H9 (cell line): ENCODE measurements around the gene THAP11. TPM values are rescaled to one million over a fixed set of nuclear protein-coding genes. Genes with fewer than 3 reads are reported as not detected.

Experiments used
- DNase-seq: peaks from one replicate; pipeline ENCODE4 v3.0.0-alpha.2; 2017
- H2AFZ ChIP-seq: one replicate; pipeline ENCODE4 v1.6.1; 2013; ENCODE audit warnings: mild to moderate bottlenecking, low read length, control low read depth, moderate library complexity
- H2AK5ac ChIP-seq: 2 replicates; pipeline ENCODE4 v1.6.1; 2013; ENCODE audit warnings: low read length, control low read depth, mixed read lengths; ENCODE audit not compliant: insufficient read length
- H2BK120ac ChIP-seq: one replicate; pipeline ENCODE4 v1.6.1; 2013; ENCODE audit warnings: low read depth, mild to moderate bottlenecking, low read length, control low read depth, inconsistent platforms; ENCODE audit not compliant: poor library complexity, severe bottlenecking
- H2BK12ac ChIP-seq: 2 replicates; pipeline ENCODE4 v1.6.1; 2013; ENCODE audit warnings: low read length, control low read depth, mixed read lengths, low read depth; ENCODE audit not compliant: insufficient read length
- H2BK15ac ChIP-seq: 2 replicates; pipeline ENCODE4 v1.6.1; 2013; ENCODE audit warnings: low read depth, low read length, control low read depth
- H2BK20ac ChIP-seq: one replicate; pipeline ENCODE4 v1.6.1; 2013; ENCODE audit warnings: low read depth, mild to moderate bottlenecking, low read length, control low read depth, inconsistent platforms; ENCODE audit not compliant: poor library complexity, severe bottlenecking
- H2BK5ac ChIP-seq: 2 replicates; pipeline ENCODE4 v1.6.1; 2013; ENCODE audit warnings: low read length, control low read depth, mixed read lengths; ENCODE audit not compliant: insufficient read length
- H3K14ac ChIP-seq: 2 replicates; pipeline ENCODE4 v1.6.1; 2013; ENCODE audit warnings: low read length, control low read depth; ENCODE audit not compliant: insufficient read depth
- H3K18ac ChIP-seq: 2 replicates; pipeline ENCODE4 v1.6.1; 2013; ENCODE audit warnings: low read depth, mild to moderate bottlenecking, mixed read lengths, low read length, control low read depth; ENCODE audit not compliant: insufficient read length
- H3K23ac ChIP-seq: 2 replicates; pipeline ENCODE4 v1.6.1; 2013; ENCODE audit warnings: low read length, control low read depth, mixed read lengths, low read depth; ENCODE audit not compliant: insufficient read length
- H3K23me2 ChIP-seq: 2 replicates; pipeline ENCODE4 v1.6.1; 2013; ENCODE audit warnings: low read depth, mild to moderate bottlenecking, mixed read lengths, low read length, control low read depth; ENCODE audit not compliant: insufficient read length, poor library complexity, severe bottlenecking
- H3K27ac ChIP-seq: 2 replicates; pipeline ENCODE4 v1.5.1; 2013; ENCODE audit warnings: low read length, control low read depth, mixed read lengths, low read depth; ENCODE audit not compliant: insufficient read length
- H3K27me3 ChIP-seq: 2 replicates; pipeline ENCODE4 v1.6.1; 2013; ENCODE audit warnings: low read length, control low read depth, inconsistent platforms; ENCODE audit not compliant: insufficient read depth
- H3K4ac ChIP-seq: 2 replicates; pipeline ENCODE4 v1.6.1; 2013; ENCODE audit warnings: low read depth, mild to moderate bottlenecking, control low read depth, inconsistent platforms, low read length, moderate library complexity
- H3K4me1 ChIP-seq: 2 replicates; pipeline ENCODE4 v1.6.1; 2013; ENCODE audit warnings: low read length, control low read depth, inconsistent platforms; ENCODE audit not compliant: insufficient read depth
- H3K4me2 ChIP-seq: 2 replicates; pipeline ENCODE4 v1.6.1; 2013; ENCODE audit warnings: low read length, control low read depth, mixed read lengths; ENCODE audit not compliant: insufficient read length, insufficient read depth
- H3K56ac ChIP-seq: 2 replicates; pipeline ENCODE4 v1.6.1; 2013; ENCODE audit warnings: low read depth, mild to moderate bottlenecking, mixed read lengths, low read length, control low read depth; ENCODE audit not compliant: insufficient read length
- H3K79me1 ChIP-seq: 2 replicates; pipeline ENCODE4 v1.6.1; 2013; ENCODE audit warnings: low read depth, mild to moderate bottlenecking, moderate library complexity, low read length, control low read depth, inconsistent platforms; ENCODE audit not compliant: insufficient read depth, poor library complexity, severe bottlenecking
- H3K79me2 ChIP-seq: 2 replicates; pipeline ENCODE4 v1.6.1; 2013; ENCODE audit warnings: low read length, control low read depth, inconsistent platforms; ENCODE audit not compliant: insufficient read depth
- H3K9ac ChIP-seq: 2 replicates; pipeline ENCODE4 v1.6.1; 2013; ENCODE audit warnings: low read length, control low read depth, mixed read lengths; ENCODE audit not compliant: insufficient read length; ENCODE audit errors: extremely low read depth
- H3K9me3 ChIP-seq: one replicate; pipeline ENCODE4 v1.6.1; 2013; ENCODE audit warnings: low read depth, low read length, inconsistent platforms; ENCODE audit not compliant: control insufficient read depth
- H3T11ph ChIP-seq: one replicate; pipeline ENCODE4 v1.6.1; 2013; ENCODE audit warnings: mild to moderate bottlenecking, low read length, control low read depth, inconsistent platforms
- H4K20me1 ChIP-seq: one replicate; pipeline ENCODE4 v1.6.1; 2013; ENCODE audit not compliant: control insufficient read depth, insufficient read length, insufficient read depth
- H4K5ac ChIP-seq: 2 replicates; pipeline ENCODE4 v1.6.1; 2013; ENCODE audit warnings: low read depth, mild to moderate bottlenecking, mixed read lengths, low read length, control low read depth; ENCODE audit not compliant: insufficient read length
- H4K8ac ChIP-seq: replicated peaks from 2 replicates; pipeline ENCODE4 v1.6.1; 2013; ENCODE audit warnings: low read length, control low read depth, mixed read lengths, low read depth; ENCODE audit not compliant: insufficient read length
- H4K91ac ChIP-seq: 2 replicates; pipeline ENCODE4 v1.6.1; 2013; ENCODE audit warnings: low read depth, mild to moderate bottlenecking, moderate library complexity, mixed read lengths, low read length, control low read depth; ENCODE audit not compliant: insufficient read length
- H3K27ac Mint-ChIP-seq, 3 experiments: 2 replicates in 2 of 3; 3 replicates in 1 of 3; pipeline ENCODE4 v1.8.0; 2020 to 2021; ENCODE audit warnings: mixed read lengths in 3 of 3, mild to moderate bottlenecking in 1 of 3, moderate library complexity in 1 of 3
- H3K27me3 Mint-ChIP-seq: 2 replicates; pipeline ENCODE4 v1.8.0; 2021; ENCODE audit warnings: low read depth, mild to moderate bottlenecking, moderate library complexity, mixed read lengths
- H3K36me3 Mint-ChIP-seq, 3 experiments: 2 replicates in 2 of 3; 3 replicates in 1 of 3; pipeline ENCODE4 v1.8.0; 2020 to 2021; ENCODE audit warnings: low read depth in 3 of 3, mixed read lengths in 3 of 3; ENCODE audit not compliant: insufficient read depth in 1 of 3
- H3K4me1 Mint-ChIP-seq, 2 experiments: 2 replicates each; pipeline ENCODE4 v1.8.0; 2020; ENCODE audit warnings: mixed read lengths in 2 of 2
- H3K4me3 Mint-ChIP-seq, 2 experiments: 2 replicates in 1 of 2; 3 replicates in 1 of 2; pipeline ENCODE4 v1.8.0; 2020 to 2021; ENCODE audit warnings: mild to moderate bottlenecking in 2 of 2, mixed read lengths in 2 of 2, moderate library complexity in 1 of 2
- H3K9me3 Mint-ChIP-seq, 2 experiments: 2 replicates in 1 of 2; 3 replicates in 1 of 2; pipeline ENCODE4 v1.8.0; 2020; ENCODE audit warnings: mild to moderate bottlenecking in 2 of 2, mixed read lengths in 2 of 2, moderate library complexity in 1 of 2
- CTCF ChIP-seq: fragments of 200-600 bp; sonication (generic); conservative IDR thresholded peaks from 3 replicates; pipeline ENCODE4 v1.8.0; 2021; ENCODE audit warnings: antibody characterized with exemption, mild to moderate bottlenecking
- WGBS: extraction: QIAGEN DNeasy Blood & Tissue Kit; methylation state at CpG from one replicate; pipeline ENCODE4 v1.1.7; 2013; ENCODE audit warnings: missing lambda C conversion rate, low lambda C conversion rate, mixed read lengths; ENCODE audit not compliant: insufficient read length; ENCODE audit errors: extremely low coverage; 5-methylcytosine and 5-hydroxymethylcytosine counted together
- total RNA-seq: library from RNA; stranded (reverse); gene quantifications from 2 replicates; pipeline ENCODE4 v1.2.1, GENCODE V29; 2021

THAP11 gene
- total RNA-seq, 1 experiment from 2014 or later: 48.9 TPM

GRCh38 chr16:67806428-67807147 lies 35.5 kb upstream of the THAP11 start, which contains the start of the genes RANBP10 and TSNAXIP1:
TSS of gene RANBP10 (minus strand) at chr16:67806560. CDS start at chr16:67806536, 24 bp downstream.
TSS of gene TSNAXIP1 (plus strand) at chr16:67806889. CDS start at chr16:67807150, 261 bp downstream.
- Mint-ChIP-seq H3K4me1 (peaks cover 10 to 14% of the 10 kb centered on the region in 2 experiments), H3K27me3 (no peaks in the 10 kb centered on the region), H3K4me3 (peak within 1 kb of the TSS; percentile 92 to 94), H3K9me3 (no peaks in the 10 kb centered on the region), H3K27ac (peak within 1 kb of the TSS; percentile 91 to 100 (median 99)), H3K36me3 (peaks cover 11 to 32% (median 21%) of the 10 kb centered on the region in 3 experiments; a peak in 6 of 7 replicates)
- peaks cover 7% of the 10 kb centered on the region for H3K23me2 ChIP-seq
- no peak for TF ChIP-seq CTCF
- no peak within 1 kb of the TSS for H2BK5ac ChIP-seq
- no peak within 1 kb of the TSS for H3K4ac ChIP-seq
- no peak within 1 kb of the TSS for H2AFZ ChIP-seq
- no peaks in the 10 kb centered on the region for H4K20me1 ChIP-seq
- H2BK120ac ChIP-seq: no peak within 1 kb of the TSS
- WGBS: no CpG with 5 or more reads among the region's 54 CpGs
- peak within 1 kb of the TSS; percentile 52 for H3K18ac ChIP-seq
- H3K56ac ChIP-seq: no peak within 1 kb of the TSS
- H4K91ac ChIP-seq: no peak within 1 kb of the TSS
- H3K23ac ChIP-seq: no peak within 1 kb of the TSS
- no peak within 1 kb of the TSS for H3T11ph ChIP-seq
- H4K5ac ChIP-seq: no peak within 1 kb of the TSS
- no peak within 1 kb of the TSS for H2BK12ac ChIP-seq
- DNase-seq: peak; percentile 99
- H3K79me2 ChIP-seq: peaks cover 2% of the 10 kb centered on the region; the same call in 1 of the 2 replicates
- H4K8ac ChIP-seq: no peak within 1 kb of the TSS
- no peaks in the 10 kb centered on the region for H3K9me3 ChIP-seq
- peak within 1 kb of the TSS; percentile 88 for H3K4me2 ChIP-seq
- peak within 1 kb of the TSS; percentile 80 for H3K9ac ChIP-seq
- 0 out of 2 replicates have a peak, but pooled peaks cover 3% of the 10 kb centered on the region for H3K4me1 ChIP-seq
- peak within 1 kb of the TSS; percentile 49; the same call in 1 of the 2 replicates for H3K14ac ChIP-seq
- no peak within 1 kb of the TSS for H2AK5ac ChIP-seq
- H3K27ac ChIP-seq: no peak within 1 kb of the TSS
- H3K79me1 ChIP-seq: peaks cover 3% of the 10 kb centered on the region
- no peak within 1 kb of the TSS for H2BK15ac ChIP-seq
- no peak within 1 kb of the TSS for H2BK20ac ChIP-seq
- H3K27me3 ChIP-seq: no peaks in the 10 kb centered on the region
